IMR-90 (cell line): Measurements from ENCODE around the gene RNF223. TPM values are rescaled to one million over a fixed set of nuclear protein-coding genes. Genes with fewer than 3 reads are reported as not detected.

Experiments
- ATAC-seq: fragments of 200-7000 bp; cut with Tn5 transposase; 2 replicates; pipeline ENCODE4 v1.9.1; 2020; ENCODE audit warnings: low read depth, mild to moderate bottlenecking, moderate library complexity
- BruUV-seq: library from RNA; stranded (reverse); fragments of 400-500 nt; replicated peaks from 2 replicates; lab custom pipeline; 2021; lab: Mats Ljungman, UMichigan
- CTCF ChIA-PET: fragments of 300-600 bp; formaldehyde crosslinking; extraction: SDS; loops from one replicate; lab custom pipeline; 2021; ENCODE audit warnings: antibody characterized with exemption; lab: Yijun Ruan, JAX
- POLR2A ChIA-PET: fragments of 300-600 bp; sonication (Branson Sonifier 250); formaldehyde crosslinking; loops from one replicate; lab custom pipeline; 2022; ENCODE audit warnings: antibody characterized with exemption; ENCODE audit not compliant: unreplicated experiment; lab: Charles Lee
- DNase-seq: peaks from one replicate; pipeline ENCODE4 v3.0.0; 2013
- H2AFZ ChIP-seq: replicated peaks from 2 replicates; pipeline ENCODE3; 2013; ENCODE audit warnings: low read length, mild to moderate bottlenecking; ENCODE audit not compliant: poor library complexity
- H2AK5ac ChIP-seq: 2 replicates; pipeline ENCODE4 v1.6.1; 2013; ENCODE audit warnings: low read depth, low read length, inconsistent platforms
- H2AK9ac ChIP-seq: replicated peaks from 2 replicates; pipeline ENCODE3; 2013; ENCODE audit warnings: mild to moderate bottlenecking, low read depth, low read length, moderate library complexity; ENCODE audit not compliant: poor library complexity
- H2BK120ac ChIP-seq: 2 replicates; pipeline ENCODE4 v1.6.1; 2013; ENCODE audit warnings: low read depth, low read length, inconsistent platforms
- H2BK15ac ChIP-seq: 3 replicates; pipeline ENCODE4 v1.6.1; 2013; ENCODE audit warnings: low read depth, low read length, inconsistent platforms
- H2BK20ac ChIP-seq: 2 replicates; pipeline ENCODE4 v1.6.1; 2013; ENCODE audit warnings: low read depth, mild to moderate bottlenecking, inconsistent platforms, low read length, moderate library complexity
- H2BK5ac ChIP-seq: 2 replicates; pipeline ENCODE4 v1.6.1; 2013; ENCODE audit warnings: mild to moderate bottlenecking, low read depth, low read length, inconsistent platforms; ENCODE audit not compliant: poor library complexity, severe bottlenecking
- H3K14ac ChIP-seq: replicated peaks from 2 replicates; pipeline ENCODE4 v1.6.1; 2013; ENCODE audit warnings: low read depth, low read length, inconsistent platforms
- H3K18ac ChIP-seq: 2 replicates; pipeline ENCODE4 v1.6.1; 2013; ENCODE audit warnings: low read depth, low read length, control low read depth
- H3K23ac ChIP-seq: 2 replicates; pipeline ENCODE4 v1.6.1; 2013; ENCODE audit warnings: low read depth, low read length, inconsistent platforms
- H3K27ac ChIP-seq: 2 replicates; pipeline ENCODE4 v1.5.1; 2013; ENCODE audit warnings: mild to moderate bottlenecking, control low read depth, low read length; ENCODE audit not compliant: insufficient read depth
- H3K27me3 ChIP-seq: 2 replicates; pipeline ENCODE4 v1.6.1; 2013; ENCODE audit warnings: low read length; ENCODE audit not compliant: control insufficient read depth, insufficient read depth
- H3K36me3 ChIP-seq: 2 replicates; pipeline ENCODE4 v1.6.1; 2013; ENCODE audit warnings: low read length, mixed read lengths; ENCODE audit not compliant: control insufficient read depth, insufficient read depth
- H3K4ac ChIP-seq: 2 replicates; pipeline ENCODE4 v1.6.1; 2013; ENCODE audit warnings: low read depth, low read length, inconsistent platforms
- H3K4me1 ChIP-seq: 2 replicates; pipeline ENCODE4 v1.6.1; 2013; ENCODE audit warnings: low read length, mixed read lengths; ENCODE audit not compliant: control insufficient read depth, insufficient read depth
- H3K4me2 ChIP-seq: 2 replicates; pipeline ENCODE4 v1.6.1; 2013; ENCODE audit warnings: low read depth, mild to moderate bottlenecking, control low read depth, low read length, moderate library complexity
- H3K4me3 ChIP-seq: 2 replicates; pipeline ENCODE4 v1.5.1; 2013; ENCODE audit warnings: low read depth, mild to moderate bottlenecking, control low read depth, low read length, moderate library complexity; ENCODE audit not compliant: insufficient read depth
- H3K56ac ChIP-seq: 2 replicates; pipeline ENCODE4 v1.6.1; 2013; ENCODE audit warnings: low read length, inconsistent platforms; ENCODE audit not compliant: insufficient read depth; ENCODE audit errors: extremely low read depth
- H3K79me1 ChIP-seq, 2 experiments: 2 replicates each; pipeline ENCODE4 v1.6.1; 2013; ENCODE audit warnings: low read length in 2 of 2, inconsistent platforms in 1 of 2, low read depth in 1 of 2
- H3K9ac ChIP-seq: 2 replicates; pipeline ENCODE4 v1.6.1; 2013; ENCODE audit warnings: low read depth, low read length, control low read depth
- H3K9me1 ChIP-seq: 2 replicates; pipeline ENCODE4 v1.6.1; 2013; ENCODE audit warnings: low read length, inconsistent platforms; ENCODE audit not compliant: insufficient read depth
- H3K9me3 ChIP-seq: 2 replicates; pipeline ENCODE4 v1.6.1; 2013; ENCODE audit warnings: low read length; ENCODE audit not compliant: control insufficient read depth, insufficient read depth
- H4K20me1 ChIP-seq: 2 replicates; pipeline ENCODE4 v1.6.1; 2013; ENCODE audit warnings: low read length, inconsistent platforms; ENCODE audit not compliant: insufficient read depth
- H4K5ac ChIP-seq: 2 replicates; pipeline ENCODE4 v1.6.1; 2013; ENCODE audit warnings: mild to moderate bottlenecking, low read depth, low read length, control low read depth
- H4K8ac ChIP-seq, 2 experiments: 2 replicates each; pipeline ENCODE4 v1.6.1; 2013; ENCODE audit warnings: low read depth in 2 of 2, low read length in 2 of 2, control low read depth in 1 of 2, inconsistent platforms in 1 of 2
- H4K91ac ChIP-seq: 2 replicates; pipeline ENCODE4 v1.6.1; 2013; ENCODE audit warnings: low read depth, low read length, inconsistent platforms; ENCODE audit not compliant: insufficient read depth
- BHLHE40 ChIP-seq: fragments of 150-350 bp; IDR thresholded peaks from 2 replicates; pipeline ENCODE4 v1.6.1; 2016; ENCODE audit warnings: mild to moderate bottlenecking, low read depth, low read length
- CEBPB ChIP-seq: IDR thresholded peaks from 2 replicates; pipeline ENCODE4 v1.6.1; 2012; ENCODE audit warnings: low read depth, low read length, improper control_type of control experiment
- CHD1 ChIP-seq: IDR thresholded peaks from 2 replicates; pipeline ENCODE4 v1.6.1; 2012; ENCODE audit warnings: low read depth, low read length, improper control_type of control experiment
- CTCF ChIP-seq: conservative IDR thresholded peaks from 2 replicates; pipeline ENCODE4 v1.5.1; 2012; ENCODE audit warnings: mild to moderate bottlenecking, low read depth, low read length, improper control_type of control experiment
- ELK1 ChIP-seq: fragments of 150-350 bp; IDR thresholded peaks from 2 replicates; pipeline ENCODE4 v1.6.1; 2016; ENCODE audit warnings: low read depth, mild to moderate bottlenecking, low read length, moderate library complexity, borderline replicate concordance
- FOS ChIP-seq: fragments of 150-350 bp; IDR thresholded peaks from 2 replicates; pipeline ENCODE4 v1.6.1; 2016; ENCODE audit warnings: low read depth, low read length
- MAFK ChIP-seq: IDR thresholded peaks from 2 replicates; pipeline ENCODE4 v1.6.1; 2012; ENCODE audit warnings: low read depth, low read length, improper control_type of control experiment
- MAZ ChIP-seq: IDR thresholded peaks from 2 replicates; pipeline ENCODE4 v1.6.1; 2012; ENCODE audit warnings: low read depth, mild to moderate bottlenecking, low read length, improper control_type of control experiment, moderate library complexity, borderline replicate concordance
- MXI1 ChIP-seq: IDR thresholded peaks from 2 replicates; pipeline ENCODE4 v1.6.1; 2012; ENCODE audit warnings: low read depth, mild to moderate bottlenecking, low read length, moderate library complexity, borderline replicate concordance
- NFE2L2 ChIP-seq: fragments of 150-350 bp; IDR thresholded peaks from 2 replicates; pipeline ENCODE4 v1.6.1; 2016; ENCODE audit warnings: low read depth, mild to moderate bottlenecking, low read length
- POLR2A ChIP-seq: IDR thresholded peaks from 2 replicates; pipeline ENCODE4 v1.6.1; 2012; ENCODE audit warnings: mild to moderate bottlenecking, low read depth, low read length
- RAD21 ChIP-seq: IDR thresholded peaks from 2 replicates; pipeline ENCODE4 v1.6.1; 2012; ENCODE audit warnings: low read length, improper control_type of control experiment
- RCOR1 ChIP-seq: IDR thresholded peaks from 2 replicates; pipeline ENCODE4 v1.6.1; 2012; ENCODE audit warnings: mild to moderate bottlenecking, low read length, improper control_type of control experiment; ENCODE audit not compliant: insufficient replicate concordance
- RFX5 ChIP-seq: IDR thresholded peaks from 2 replicates; pipeline ENCODE4 v1.8.0; 2012; ENCODE audit warnings: low read depth, mild to moderate bottlenecking, low read length, moderate library complexity
- SMC3 ChIP-seq: fragments of 150-350 bp; IDR thresholded peaks from 2 replicates; pipeline ENCODE4 v1.6.1; 2016; ENCODE audit warnings: low read depth, mild to moderate bottlenecking, antibody characterized with exemption, low read length, moderate library complexity
- USF2 ChIP-seq: fragments of 150-350 bp; IDR thresholded peaks from 2 replicates; pipeline ENCODE4 v1.6.1; 2017; ENCODE audit warnings: mild to moderate bottlenecking, antibody characterized with exemption, low read length, low read depth
- WGBS, 2 experiments: methylation state at CpG; one replicate each; pipeline versions ENCODE4 v1.1.5 to v1.1.7; 2013; ENCODE audit warnings: missing lambda C conversion rate in 2 of 2; ENCODE audit not compliant: insufficient read length in 1 of 2; ENCODE audit errors: extremely low coverage in 2 of 2; 5-methylcytosine and 5-hydroxymethylcytosine counted together
- dilution Hi-C: fragments of 300-500 bp; cut with HindIII; formaldehyde crosslinking; loops from one replicate; pipeline ENCODE4 v1.14.3; 2018; ENCODE audit warnings: low sequenced_read_pairs; ENCODE audit not compliant: unreplicated experiment
- in situ Hi-C: fragments of 300-500 bp; cut with MboI; formaldehyde crosslinking; loops from 3 replicates; pipeline ENCODE4 v1.14.3; 2019; ENCODE audit warnings: low sequenced_read_pairs, inconsistent platforms, mixed read lengths
- intact Hi-C: fragments of 100-400 bp; cut with micrococcal nuclease; formaldehyde crosslinking; loops from 2 replicates; pipeline ENCODE4 v1.10.0; 2022
- polyA plus RNA-seq, 3 experiments: library from polyadenylated mRNA; depleted of rRNA; stranded (reverse); fragments of >200 nt; gene quantifications; 2 replicates each; pipeline ENCODE4 v1.2.3, GENCODE V29; 2012; ENCODE audit warnings: low replicate concordance in 1 of 3
- total RNA-seq: library from RNA; depleted of rRNA; stranded (reverse); fragments of >200 nt; gene quantifications from 2 replicates; pipeline ENCODE4 v1.2.3, GENCODE V29; 2012

Gene RNF223
- total and polyA plus RNA-seq, 2 of the 4 experiments (the other 2 are of a cell fraction) = not detected

GRCh38 chr1:1045129-1045528 lies 29.0 kb downstream of the RNF223 start:
- 93% methylated on average over 16 of the region's 23 CpGs; no CpG with 5 or more reads in 1 of the 2 experiments for WGBS, 2 experiments
- CTCF ChIA-PET = no interaction called here

More at GRCh38 chr1:1045129-1045528, 29.0 kb downstream of the RNF223 start:
- ATAC-seq (no peak), DNase-seq (no peak)
- Histone ChIP-seq H3K4me1 (peaks cover 3% of the 10 kb centered on the region), H3K9me1 (no peaks in the 10 kb centered on the region), H2BK20ac (no peak overlapping the region), H4K20me1 (peaks cover 17% of the 10 kb centered on the region), H2BK120ac (no peak overlapping the region), H3K79me1 (peaks cover 0 to 13% of the 10 kb centered on the region in 2 experiments; a peak in 1 of 4 replicates), H3K56ac (no peak overlapping the region), H3K9ac (no peak overlapping the region), H3K9me3 (no peaks in the 10 kb centered on the region), H3K18ac (no peak overlapping the region), H2AK9ac (no peak overlapping the region), H3K36me3 (peaks cover 59% of the 10 kb centered on the region), H2AFZ (no peak overlapping the region), H2AK5ac (no peak overlapping the region), H4K91ac (no peak overlapping the region), H3K14ac (no peak overlapping the region), H3K4me2 (no peak overlapping the region), H3K27ac (no peak overlapping the region), H3K4ac (no peak overlapping the region), H3K27me3 (no peaks in the 10 kb centered on the region), H3K4me3 (no peak overlapping the region), H2BK15ac (no peak overlapping the region), H3K23ac (no peak overlapping the region), H4K8ac (no peak overlapping the region), H4K5ac (no peak overlapping the region), H2BK5ac (no peak overlapping the region)
- in situ Hi-C loops = no loop called here
- intact Hi-C loops = no loop called here
- no peak for TF ChIP-seq MAFK
- no peak for TF ChIP-seq ELK1
- TF ChIP-seq POLR2A = no peak
- TF ChIP-seq SMC3 = no peak
- no peak for TF ChIP-seq RFX5
- TF ChIP-seq MXI1 = no peak
- no peak for TF ChIP-seq USF2
- no peak for TF ChIP-seq RCOR1
- TF ChIP-seq FOS = no peak
- TF ChIP-seq CHD1 = no peak
- no peak for TF ChIP-seq NFE2L2
- TF ChIP-seq MAZ = no peak
- no peak for TF ChIP-seq RAD21
- no peak for TF ChIP-seq BHLHE40
- no peak for TF ChIP-seq CTCF
- no peak for TF ChIP-seq CEBPB
- dilution Hi-C loops = no loop called here
- no TSS peak for BruUV-seq
- POLR2A ChIA-PET = no interaction called here
